ENCODE measurements around the gene SBF2.

Gene SBF2

GRCh38 chr11:9783986-9784385, 510.0 kb downstream of the SBF2 start:
- no peak for DNase-seq (ENCODE audit: low read depth)

GRCh38 chr11:9780929-9781328, 513.1 kb downstream of the SBF2 start:
- no peak for DNase-seq (ENCODE audit: low read depth)
- no peak overlapping the region for H3K4me3 ChIP-seq (ENCODE audit: low read depth, low read length)
- TF ChIP-seq CTCF (IDR thresholded peaks at IDR 0.05; ENCODE audit: low read depth, low read length, missing control alignments), result no peak

More at GRCh38 chr11:9783986-9784385, 510.0 kb downstream of the SBF2 start:
- no peak for TF ChIP-seq CTCF (IDR thresholded peaks at IDR 0.05; ENCODE audit: low read depth, low read length, missing control alignments)
- H3K4me3 ChIP-seq (ENCODE audit: low read depth, low read length), result no peak overlapping the region

GRCh38 chr11:9777525-9777924, 516.5 kb downstream of the SBF2 start:
- DNase-seq (ENCODE audit: low read depth), result no peak
- no peak overlapping the region for H3K4me3 ChIP-seq (ENCODE audit: low read depth, low read length)
- TF ChIP-seq CTCF (IDR thresholded peaks at IDR 0.05; ENCODE audit: low read depth, low read length, missing control alignments), result no peak

GRCh38 chr11:9777066-9777465, 517.0 kb downstream of the SBF2 start:
- H3K4me3 ChIP-seq (ENCODE audit: low read depth, low read length), result no peak overlapping the region
- no peak for DNase-seq (ENCODE audit: low read depth)

GRCh38 chr11:9776203-9776602, 517.8 kb downstream of the SBF2 start:
- TF ChIP-seq CTCF (IDR thresholded peaks at IDR 0.05; ENCODE audit: low read depth, low read length, missing control alignments), result no peak
- no peak overlapping the region for H3K4me3 ChIP-seq (ENCODE audit: low read depth, low read length)
- DNase-seq (ENCODE audit: low read depth), result no peak

More at GRCh38 chr11:9777066-9777465, 517.0 kb downstream of the SBF2 start:
- no peak for TF ChIP-seq CTCF (IDR thresholded peaks at IDR 0.05; ENCODE audit: low read depth, low read length, missing control alignments)

GRCh38 chr11:9775398-9775779, 518.6 kb downstream of the SBF2 start:
- no peak for DNase-seq (ENCODE audit: low read depth)
- no peak for TF ChIP-seq CTCF (IDR thresholded peaks at IDR 0.05; ENCODE audit: low read depth, low read length, missing control alignments)
- no peak overlapping the region for H3K4me3 ChIP-seq (ENCODE audit: low read depth, low read length)

- no peak for TF ChIP-seq CTCF (IDR thresholded peaks at IDR 0.05; ENCODE audit: low read depth, low read length, missing control alignments)
- no peak overlapping the region for H3K4me3 ChIP-seq (ENCODE audit: low read depth, low read length)
- no peak for DNase-seq (ENCODE audit: low read depth)
Measured at GRCh38 chr11:9774591-9775397, 519.2 kb downstream of the SBF2 start.
